RWPE1 (cell line): Measurements from ENCODE around the gene SSTR4.
"Not testable (repeated sequence)": the region's sequence is repeated elsewhere in the genome, so short reads cannot be mapped to it uniquely, and the experiment has no call there.

Source experiments
- CTCF ChIA-PET: fragments of 350-600 bp; sonication (Branson Sonifier 250); formaldehyde crosslinking; extraction: SDS; loops from one replicate; lab custom pipeline; 2021; lab: Yijun Ruan, JAX
- POLR2A ChIA-PET: fragments of 400-600 bp; formaldehyde crosslinking; extraction: SDS; loops from one replicate; lab custom pipeline; 2020; ENCODE audit warnings: antibody characterized with exemption; ENCODE audit not compliant: low non-redundant PET; lab: Yijun Ruan, JAX
- DNase-seq: peaks from one replicate; pipeline ENCODE4 v3.0.0; 2012; ENCODE audit warnings: low spot score
- H3K27ac ChIP-seq: fragments of 450-650 bp; 2 replicates; pipeline ENCODE4 v1.5.1; 2017
- TF ChIP-seq, protein P1 (sequence below): fragments of 450-650 bp; conservative IDR thresholded peaks from 2 replicates; pipeline ENCODE4 v1.5.1; 2017; ENCODE audit warnings: low read depth, mild to moderate bottlenecking

Gene SSTR4, protein sequence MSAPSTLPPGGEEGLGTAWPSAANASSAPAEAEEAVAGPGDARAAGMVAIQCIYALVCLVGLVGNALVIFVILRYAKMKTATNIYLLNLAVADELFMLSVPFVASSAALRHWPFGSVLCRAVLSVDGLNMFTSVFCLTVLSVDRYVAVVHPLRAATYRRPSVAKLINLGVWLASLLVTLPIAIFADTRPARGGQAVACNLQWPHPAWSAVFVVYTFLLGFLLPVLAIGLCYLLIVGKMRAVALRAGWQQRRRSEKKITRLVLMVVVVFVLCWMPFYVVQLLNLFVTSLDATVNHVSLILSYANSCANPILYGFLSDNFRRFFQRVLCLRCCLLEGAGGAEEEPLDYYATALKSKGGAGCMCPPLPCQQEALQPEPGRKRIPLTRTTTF

DNA sequence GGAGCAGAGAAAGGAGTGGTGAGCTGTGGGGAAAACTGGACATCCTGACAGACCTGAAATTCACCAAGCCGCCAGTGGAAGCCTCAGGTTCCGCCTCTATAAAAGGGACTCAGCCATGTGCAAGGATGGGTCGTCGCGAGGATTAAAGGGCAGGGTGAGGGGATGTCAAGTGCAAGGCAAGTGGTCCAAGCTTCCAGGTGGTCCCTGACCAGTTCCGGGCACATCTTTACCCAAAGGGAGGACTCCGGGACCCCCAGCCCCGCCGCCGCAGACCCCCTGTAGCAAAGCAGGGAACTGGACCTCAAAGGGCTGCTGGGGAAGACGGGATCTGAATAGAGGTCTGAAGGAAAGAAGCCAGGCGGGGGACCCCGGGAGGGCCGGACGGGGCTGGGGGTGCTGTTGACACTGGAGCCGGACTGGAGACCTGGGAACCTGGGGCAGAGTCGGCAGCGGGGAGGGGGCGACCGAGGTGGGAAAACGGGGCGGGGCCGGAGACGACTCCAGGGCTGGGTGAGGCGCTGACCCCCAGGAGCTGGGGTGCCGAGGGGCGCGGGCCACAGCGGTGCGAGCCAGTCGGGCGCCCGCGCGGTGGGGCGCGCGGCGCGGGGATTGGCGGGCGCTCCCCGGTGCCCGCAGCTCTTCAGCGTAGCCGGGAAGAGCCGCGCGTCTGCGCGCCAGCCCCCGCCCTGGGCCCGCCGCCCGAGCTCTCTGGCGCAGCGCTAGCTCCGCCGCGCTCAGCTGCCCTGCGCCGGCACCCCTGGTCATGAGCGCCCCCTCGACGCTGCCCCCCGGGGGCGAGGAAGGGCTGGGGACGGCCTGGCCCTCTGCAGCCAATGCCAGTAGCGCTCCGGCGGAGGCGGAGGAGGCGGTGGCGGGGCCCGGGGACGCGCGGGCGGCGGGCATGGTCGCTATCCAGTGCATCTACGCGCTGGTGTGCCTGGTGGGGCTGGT is at the start of gene SSTR4:
Gene SSTR4, plus strand, starts transcription at position 592 of the 951 bp plus-strand sequence. Its CDS starts 172 bp downstream, at position 764.
- H3K27ac ChIP-seq: no peak within 1 kb of the TSS
- DNase-seq: no peak
- ChIA-PET POLR2A (no interaction called here), CTCF (interaction anchor here (0.6 to 0.7 kb wide), 2 partner anchors 144 to 1975 kb away, joined by 3 to 4 read pairs; no protein-coding TSS in a partner anchor)
- TF ChIP-seq, protein P1, sequence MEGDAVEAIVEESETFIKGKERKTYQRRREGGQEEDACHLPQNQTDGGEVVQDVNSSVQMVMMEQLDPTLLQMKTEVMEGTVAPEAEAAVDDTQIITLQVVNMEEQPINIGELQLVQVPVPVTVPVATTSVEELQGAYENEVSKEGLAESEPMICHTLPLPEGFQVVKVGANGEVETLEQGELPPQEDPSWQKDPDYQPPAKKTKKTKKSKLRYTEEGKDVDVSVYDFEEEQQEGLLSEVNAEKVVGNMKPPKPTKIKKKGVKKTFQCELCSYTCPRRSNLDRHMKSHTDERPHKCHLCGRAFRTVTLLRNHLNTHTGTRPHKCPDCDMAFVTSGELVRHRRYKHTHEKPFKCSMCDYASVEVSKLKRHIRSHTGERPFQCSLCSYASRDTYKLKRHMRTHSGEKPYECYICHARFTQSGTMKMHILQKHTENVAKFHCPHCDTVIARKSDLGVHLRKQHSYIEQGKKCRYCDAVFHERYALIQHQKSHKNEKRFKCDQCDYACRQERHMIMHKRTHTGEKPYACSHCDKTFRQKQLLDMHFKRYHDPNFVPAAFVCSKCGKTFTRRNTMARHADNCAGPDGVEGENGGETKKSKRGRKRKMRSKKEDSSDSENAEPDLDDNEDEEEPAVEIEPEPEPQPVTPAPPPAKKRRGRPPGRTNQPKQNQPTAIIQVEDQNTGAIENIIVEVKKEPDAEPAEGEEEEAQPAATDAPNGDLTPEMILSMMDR: no peak

DNA sequence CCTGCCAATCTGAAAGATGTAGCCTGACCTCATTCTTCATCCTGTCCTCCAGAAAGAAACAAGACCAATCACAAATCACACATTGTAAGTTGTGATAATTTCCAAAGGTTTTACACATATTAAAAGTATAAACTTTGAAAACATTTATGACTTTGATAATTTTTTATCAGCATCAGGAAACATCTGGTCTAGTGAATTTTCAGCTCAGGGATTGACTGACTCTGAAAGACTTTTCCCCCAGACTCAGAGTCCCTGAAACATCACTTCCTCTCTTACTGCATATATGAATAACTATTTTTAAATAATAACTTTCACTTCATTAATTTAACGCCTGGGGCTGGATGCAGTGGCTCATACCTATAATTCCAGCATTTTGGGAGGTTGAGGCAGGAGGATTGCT is 48.5 kb upstream of the SSTR4 start:
- ChIA-PET CTCF (no interaction called here), POLR2A (no interaction called here)
- H3K27ac ChIP-seq: no peak overlapping the region
- TF ChIP-seq, protein P1: no peak
- DNase-seq: no peak

DNA sequence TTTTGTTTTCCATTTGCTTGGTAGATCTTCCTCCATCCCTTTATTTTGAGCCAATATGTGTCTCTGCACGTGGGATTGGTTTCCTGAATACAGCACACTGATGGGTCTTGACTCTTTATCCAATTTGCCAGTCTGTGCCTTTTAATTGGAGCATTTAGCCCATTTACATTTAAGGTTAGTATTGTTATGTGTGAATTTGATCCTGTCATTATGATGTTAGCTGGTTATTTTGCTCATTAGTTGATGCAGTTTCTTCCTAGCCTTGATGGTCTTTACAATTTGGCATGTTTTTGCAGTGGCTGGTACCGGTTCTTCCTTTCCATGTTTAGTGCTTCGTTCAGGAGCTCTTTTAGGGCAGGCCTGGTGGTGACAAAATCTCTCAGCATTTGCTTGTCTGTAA is 43.7 kb upstream of the SSTR4 start:
- CTCF ChIA-PET, DNase-seq, H3K27ac ChIP-seq, POLR2A ChIA-PET: not testable (repeated sequence)

DNA sequence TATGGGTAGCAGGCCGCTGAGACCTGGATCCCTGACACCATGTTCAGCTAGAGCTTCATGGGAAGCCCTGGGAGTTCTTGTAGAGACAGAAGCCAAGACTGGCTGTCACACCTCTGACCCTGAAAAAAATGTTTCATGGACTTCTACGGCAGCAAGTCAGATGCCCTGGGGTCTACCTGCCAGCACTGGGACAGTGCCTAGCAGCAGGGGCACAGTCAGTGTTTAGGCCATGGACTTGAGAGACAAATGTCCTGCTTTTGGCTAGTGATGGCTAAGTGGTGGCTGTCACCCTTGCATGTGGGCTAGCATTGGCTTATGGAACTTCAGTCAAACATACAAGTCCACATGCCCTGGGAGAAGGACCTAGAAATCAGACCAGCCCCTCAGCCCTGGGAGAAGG is 41.3 kb upstream of the SSTR4 start:
- no peak overlapping the region for H3K27ac ChIP-seq
- no peak for DNase-seq
- POLR2A ChIA-PET: no interaction called here
- TF ChIP-seq, protein P1: no peak
- CTCF ChIA-PET: interaction anchor here (0.6 kb wide), 2 partner anchors 31 to 140 kb away, joined by 3 to 5 read pairs; no protein-coding TSS in a partner anchor

DNA sequence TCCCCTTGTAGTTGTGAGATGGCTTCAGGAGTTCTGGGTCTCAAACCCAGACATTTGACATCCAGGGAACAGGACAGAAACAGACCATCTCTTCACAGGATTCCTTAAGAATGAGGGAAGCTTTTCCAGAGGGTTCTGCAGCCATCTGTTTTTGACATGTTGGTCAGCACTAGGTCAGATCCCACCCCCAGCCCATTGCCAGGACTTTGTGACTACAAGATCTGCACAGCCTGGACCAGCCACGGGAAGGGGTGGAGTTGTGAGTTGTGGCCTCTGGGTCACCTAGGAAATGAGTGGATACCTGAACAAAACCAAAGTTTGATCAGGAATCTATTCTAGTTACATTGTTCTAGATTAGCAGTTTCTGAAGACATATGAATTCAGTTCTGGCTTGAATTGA is 39.2 kb upstream of the SSTR4 start:
- TF ChIP-seq, protein P1: no peak
- POLR2A ChIA-PET: no interaction called here
- no peak for DNase-seq
- CTCF ChIA-PET: no interaction called here
- no peak overlapping the region for H3K27ac ChIP-seq

DNA sequence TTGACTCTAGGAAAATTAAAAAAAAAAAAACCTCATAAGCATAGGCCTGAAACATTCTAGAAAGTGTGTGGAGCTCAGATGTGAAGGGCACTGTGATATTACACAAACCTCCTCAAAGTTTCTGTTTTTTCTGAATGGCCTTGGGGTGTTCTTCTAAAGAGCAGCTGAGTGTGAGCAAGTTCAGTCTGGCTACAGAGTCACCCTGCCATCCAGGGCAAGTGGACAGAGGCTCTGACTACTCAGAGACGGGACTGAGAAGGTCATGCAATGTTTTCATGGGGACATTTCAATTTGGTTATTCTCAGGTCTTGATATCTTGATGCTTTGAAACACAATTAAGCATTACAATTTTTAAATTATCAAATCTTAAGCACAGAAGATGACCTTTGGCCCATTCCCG is 36.6 kb upstream of the SSTR4 start:
- no peak overlapping the region for H3K27ac ChIP-seq
- TF ChIP-seq, protein P1: no peak
- CTCF ChIA-PET: interaction anchor here (0.6 to 0.7 kb wide), 2 partner anchors 38 to 88 kb away, joined by 3 to 4 read pairs; partner anchors contain the start of gene CD93
- DNase-seq: no peak
- POLR2A ChIA-PET: no interaction called here
